Astrocyte (in vitro differentiated cells and primary cell): ENCODE data around the gene SENP8. TPM values are rescaled to one million over a fixed set of nuclear protein-coding genes. Genes with fewer than 3 reads are reported as not detected.

Experiments used
- DNase-seq: peaks from one replicate; pipeline ENCODE4 v3.0.0-alpha.2; 2010; ENCODE audit warnings: low read depth
- FAIRE-seq: peaks from 2 replicates; lab custom pipeline; 2011; peaks lifted over from hg19 to GRCh38; lab: Jason Lieb, UNC
- H2AFZ ChIP-seq: 2 replicates; pipeline ENCODE4 v1.6.0; 2012; ENCODE audit warnings: low read depth, low read length, inconsistent platforms
- H3K27ac ChIP-seq: 2 replicates; pipeline ENCODE4 v1.5.1; 2011; ENCODE audit warnings: low read depth, low read length, inconsistent platforms
- H3K27me3 ChIP-seq: 2 replicates; pipeline ENCODE4 v1.6.0; 2011; ENCODE audit warnings: low read length, inconsistent platforms; ENCODE audit not compliant: insufficient read depth
- H3K36me3 ChIP-seq: 2 replicates; pipeline ENCODE4 v1.5.1; 2011; ENCODE audit warnings: low read length, inconsistent platforms; ENCODE audit not compliant: insufficient read depth
- H3K4me1 ChIP-seq: 2 replicates; pipeline ENCODE4 v1.5.1; 2011; ENCODE audit warnings: low read length, inconsistent platforms; ENCODE audit not compliant: insufficient read depth
- H3K4me2 ChIP-seq: 2 replicates; pipeline ENCODE4 v1.6.0; 2012; ENCODE audit warnings: low read length, inconsistent platforms
- H3K4me3 ChIP-seq: 2 replicates; pipeline ENCODE4 v1.5.1; 2011; ENCODE audit warnings: low read depth, mild to moderate bottlenecking, low read length, inconsistent platforms; ENCODE audit not compliant: insufficient read depth
- H3K79me2 ChIP-seq: 2 replicates; pipeline ENCODE4 v1.6.0; 2012; ENCODE audit warnings: mild to moderate bottlenecking, low read length, inconsistent platforms; ENCODE audit not compliant: insufficient read depth
- H3K9ac ChIP-seq: 2 replicates; pipeline ENCODE4 v1.6.0; 2012; ENCODE audit warnings: mild to moderate bottlenecking, low read length, inconsistent platforms
- H3K9me3 ChIP-seq: 2 replicates; pipeline ENCODE4 v1.5.1; 2012; ENCODE audit warnings: low read depth, mild to moderate bottlenecking, low read length, inconsistent platforms; ENCODE audit not compliant: insufficient read depth
- H4K20me1 ChIP-seq: 2 replicates; pipeline ENCODE4 v1.6.0; 2012; ENCODE audit warnings: low read length, inconsistent platforms; ENCODE audit not compliant: insufficient read depth
- H3K27ac Mint-ChIP-seq: one replicate; pipeline ENCODE4 v1.8.0; 2021; ENCODE audit warnings: mild to moderate bottlenecking, mixed read lengths; ENCODE audit not compliant: unreplicated experiment
- H3K27me3 Mint-ChIP-seq: one replicate; pipeline ENCODE4 v1.8.0; 2021; ENCODE audit warnings: low read depth, mixed read lengths; ENCODE audit not compliant: unreplicated experiment
- H3K36me3 Mint-ChIP-seq: one replicate; pipeline ENCODE4 v1.8.0; 2021; ENCODE audit warnings: low read depth, mixed read lengths; ENCODE audit not compliant: unreplicated experiment
- H3K4me1 Mint-ChIP-seq: one replicate; pipeline ENCODE4 v1.8.0; 2021; ENCODE audit warnings: low read depth, mixed read lengths; ENCODE audit not compliant: unreplicated experiment
- H3K4me3 Mint-ChIP-seq: one replicate; pipeline ENCODE4 v1.8.0; 2021; ENCODE audit warnings: mild to moderate bottlenecking, moderate library complexity, mixed read lengths; ENCODE audit not compliant: unreplicated experiment
- H3K9me3 Mint-ChIP-seq: one replicate; pipeline ENCODE4 v1.8.0; 2021; ENCODE audit warnings: mild to moderate bottlenecking, mixed read lengths; ENCODE audit not compliant: unreplicated experiment
- EZH2 ChIP-seq: IDR thresholded peaks from 2 replicates; pipeline ENCODE4 v1.6.1; 2012; ENCODE audit warnings: mild to moderate bottlenecking, low read length, inconsistent platforms; ENCODE audit not compliant: insufficient read depth
- total RNA-seq: library from RNA; stranded (reverse); gene quantifications from 2 replicates; pipeline ENCODE4 v1.2.1, GENCODE V29; 2021
- TF ChIP-seq, protein P1 (sequence below): IDR thresholded peaks from 2 replicates; pipeline ENCODE4 v1.5.1; 2011; ENCODE audit warnings: low read depth, mild to moderate bottlenecking, inconsistent platforms, low read length, moderate library complexity; ENCODE audit not compliant: insufficient read depth

Gene SENP8
- total RNA-seq, 1 donor from 2014 or later: 2.9 TPM

DNA sequence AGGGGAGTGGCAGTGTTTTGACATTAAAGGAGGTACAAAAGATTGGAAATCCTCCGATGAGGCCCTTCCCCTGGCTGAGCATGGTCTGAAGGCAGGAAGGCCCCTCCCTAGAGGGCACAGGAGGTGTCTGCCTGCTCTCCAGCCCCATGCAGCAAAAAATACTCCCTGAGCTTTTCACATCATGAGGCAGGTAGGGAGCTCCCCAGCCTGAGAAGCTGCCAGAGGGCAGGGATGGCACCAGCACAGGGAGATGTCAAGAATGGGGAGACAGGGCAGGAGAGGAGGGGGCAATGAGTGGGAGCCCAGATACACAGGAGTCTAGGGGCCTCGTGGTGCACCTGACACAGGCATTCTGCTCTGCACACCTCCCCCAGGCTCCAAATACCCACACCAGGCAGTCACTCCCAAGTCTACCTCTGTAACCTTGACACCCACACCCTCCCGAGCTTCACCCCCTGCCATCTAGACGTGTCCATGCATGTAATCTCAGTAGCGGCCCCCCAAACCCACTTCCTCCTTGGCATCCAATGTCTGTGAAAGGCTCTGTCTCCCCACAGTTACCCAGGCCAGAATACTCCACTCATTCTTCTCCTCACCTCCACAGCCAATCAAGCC, 56.5 kb downstream of the SENP8 start:
- Histone ChIP-seq H4K20me1 (no peaks in the 10 kb centered on the region), H3K4me1 (no peaks in the 10 kb centered on the region), H3K27me3 (peaks cover 4% of the 10 kb centered on the region), H3K27ac (no peak overlapping the region), H3K36me3 (no peaks in the 10 kb centered on the region), H3K4me3 (no peak overlapping the region), H3K9ac (no peak overlapping the region), H3K9me3 (no peaks in the 10 kb centered on the region), H3K4me2 (no peak overlapping the region), H3K79me2 (no peaks in the 10 kb centered on the region), H2AFZ (no peak overlapping the region)
- no peaks in the 10 kb centered on the region for H3K4me1 Mint-ChIP-seq
- H3K36me3 Mint-ChIP-seq: peaks cover 2% of the 10 kb centered on the region
- H3K9me3 Mint-ChIP-seq: no peaks in the 10 kb centered on the region
- TF ChIP-seq, protein P1, sequence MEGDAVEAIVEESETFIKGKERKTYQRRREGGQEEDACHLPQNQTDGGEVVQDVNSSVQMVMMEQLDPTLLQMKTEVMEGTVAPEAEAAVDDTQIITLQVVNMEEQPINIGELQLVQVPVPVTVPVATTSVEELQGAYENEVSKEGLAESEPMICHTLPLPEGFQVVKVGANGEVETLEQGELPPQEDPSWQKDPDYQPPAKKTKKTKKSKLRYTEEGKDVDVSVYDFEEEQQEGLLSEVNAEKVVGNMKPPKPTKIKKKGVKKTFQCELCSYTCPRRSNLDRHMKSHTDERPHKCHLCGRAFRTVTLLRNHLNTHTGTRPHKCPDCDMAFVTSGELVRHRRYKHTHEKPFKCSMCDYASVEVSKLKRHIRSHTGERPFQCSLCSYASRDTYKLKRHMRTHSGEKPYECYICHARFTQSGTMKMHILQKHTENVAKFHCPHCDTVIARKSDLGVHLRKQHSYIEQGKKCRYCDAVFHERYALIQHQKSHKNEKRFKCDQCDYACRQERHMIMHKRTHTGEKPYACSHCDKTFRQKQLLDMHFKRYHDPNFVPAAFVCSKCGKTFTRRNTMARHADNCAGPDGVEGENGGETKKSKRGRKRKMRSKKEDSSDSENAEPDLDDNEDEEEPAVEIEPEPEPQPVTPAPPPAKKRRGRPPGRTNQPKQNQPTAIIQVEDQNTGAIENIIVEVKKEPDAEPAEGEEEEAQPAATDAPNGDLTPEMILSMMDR: no peak
- TF ChIP-seq EZH2: no peak
- no peak for DNase-seq
- H3K27me3 Mint-ChIP-seq: peaks cover 29% of the 10 kb centered on the region
- H3K27ac Mint-ChIP-seq: no peak overlapping the region
- no peak overlapping the region for H3K4me3 Mint-ChIP-seq
- FAIRE-seq: no peak

DNA sequence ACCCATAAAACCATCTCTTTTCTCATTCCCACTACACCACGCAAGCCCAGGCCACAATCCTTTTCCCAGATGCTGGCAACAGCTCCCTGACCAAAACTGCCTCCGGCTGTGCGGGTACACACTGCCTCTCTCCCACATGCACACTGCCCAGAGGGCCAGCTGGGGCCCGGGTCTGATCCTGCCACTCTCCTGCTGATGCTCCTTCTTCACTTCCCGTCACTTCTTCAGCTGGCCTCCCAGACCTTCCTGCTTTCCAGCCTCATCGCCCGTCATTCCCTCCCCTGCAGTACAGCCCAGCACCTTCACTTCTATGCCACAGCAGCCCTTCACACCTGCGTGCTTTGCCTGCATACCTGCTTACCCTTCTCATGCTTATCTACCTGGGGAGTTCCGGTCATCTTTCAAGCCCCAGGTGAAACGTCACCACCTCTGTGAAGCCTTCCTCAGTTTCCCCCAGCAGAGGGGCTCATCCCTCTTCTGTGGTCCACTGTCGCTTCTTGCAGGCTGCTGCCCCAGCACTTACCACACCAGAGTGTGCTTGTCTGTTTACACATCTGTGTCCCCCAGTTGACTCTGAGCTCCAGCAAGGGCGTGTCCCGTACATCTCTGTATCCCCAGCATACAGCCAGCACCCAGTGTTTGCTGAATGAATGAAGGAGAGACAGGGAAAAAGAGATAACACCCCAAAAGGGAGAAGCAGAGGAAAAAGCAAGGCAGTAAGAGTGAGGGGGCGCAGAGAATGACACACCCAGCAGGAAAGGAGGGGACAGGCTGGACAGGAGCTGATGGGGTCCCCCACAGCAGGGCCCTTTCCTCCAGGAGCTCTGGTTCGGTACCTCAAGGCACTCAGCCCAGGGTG, 57.2 kb downstream of the SENP8 start:
- Mint-ChIP-seq H3K36me3 (peaks cover 2% of the 10 kb centered on the region), H3K27ac (peak overlapping the region; percentile 26), H3K4me3 (no peak overlapping the region), H3K27me3 (peaks cover 29% of the 10 kb centered on the region), H3K4me1 (no peaks in the 10 kb centered on the region), H3K9me3 (no peaks in the 10 kb centered on the region)
- Histone ChIP-seq H3K4me1 (no peaks in the 10 kb centered on the region), H3K9me3 (no peaks in the 10 kb centered on the region), H3K79me2 (no peaks in the 10 kb centered on the region), H3K36me3 (no peaks in the 10 kb centered on the region), H3K27me3 (peaks cover 6% of the 10 kb centered on the region), H3K4me2 (no peak overlapping the region), H3K4me3 (no peak overlapping the region), H3K9ac (no peak overlapping the region), H3K27ac (no peak overlapping the region), H4K20me1 (no peaks in the 10 kb centered on the region), H2AFZ (no peak overlapping the region)
- no peak for FAIRE-seq
- no peak for TF ChIP-seq EZH2
- TF ChIP-seq, protein P1: no peak
- no peak for DNase-seq
